Astrocyte of the cerebellum (primary cell): ENCODE data around the gene PTTG1.
A peak's percentile ranks its signal among the peaks of the same experiment; 100 is the strongest.
"Not testable (repeated sequence)": the region's sequence is repeated elsewhere in the genome, so short reads cannot be mapped to it uniquely, and the experiment has no call there.

Experiments used
- DNase-seq: peaks from one replicate; pipeline ENCODE4 v3.0.0-alpha.2; 2011; ENCODE audit warnings: low read depth
- H3K4me3 ChIP-seq: 2 replicates; pipeline ENCODE4 v1.5.1; 2011; ENCODE audit warnings: mild to moderate bottlenecking, low read depth, low read length, moderate library complexity
- in situ Hi-C: cut with HindIII; loops from 2 replicates; pipeline ENCODE4 v1.10.0; 2017; ENCODE audit warnings: low sequenced_read_pairs
- TF ChIP-seq, protein P1 (sequence below): IDR thresholded peaks from 2 replicates; pipeline ENCODE4 v1.5.1; 2012; ENCODE audit warnings: low read length, low read depth, moderate library complexity, mild to moderate bottlenecking; ENCODE audit errors: missing control alignments

PTTG1 gene

DNA sequence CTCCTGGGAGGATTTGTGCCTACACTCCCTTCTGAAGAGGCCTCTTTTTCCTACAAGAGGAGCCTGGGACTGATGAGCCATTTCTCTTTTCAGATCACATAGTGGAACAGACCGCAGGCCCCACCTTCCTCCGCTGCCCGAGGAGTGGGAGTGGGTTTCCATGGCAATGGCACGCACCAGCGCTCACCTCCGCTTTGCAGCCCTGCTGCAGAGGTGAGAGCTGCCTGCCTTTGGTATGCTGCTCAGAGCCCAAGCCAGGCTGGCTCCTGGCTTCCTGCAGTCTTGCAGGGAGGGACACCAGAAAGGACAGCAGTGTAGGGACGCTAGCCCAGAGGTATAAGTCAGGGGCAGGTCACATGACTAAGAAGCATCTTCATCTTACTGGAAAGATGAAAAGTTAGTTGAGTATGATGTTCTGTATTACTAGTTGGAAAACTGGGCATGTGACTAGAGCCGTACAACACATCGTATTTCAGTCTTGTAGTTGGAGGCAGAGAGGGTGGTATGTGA, 12.4 kb downstream of the PTTG1 start:
- in situ Hi-C loops, result no loop called here
- TF ChIP-seq, protein P1, sequence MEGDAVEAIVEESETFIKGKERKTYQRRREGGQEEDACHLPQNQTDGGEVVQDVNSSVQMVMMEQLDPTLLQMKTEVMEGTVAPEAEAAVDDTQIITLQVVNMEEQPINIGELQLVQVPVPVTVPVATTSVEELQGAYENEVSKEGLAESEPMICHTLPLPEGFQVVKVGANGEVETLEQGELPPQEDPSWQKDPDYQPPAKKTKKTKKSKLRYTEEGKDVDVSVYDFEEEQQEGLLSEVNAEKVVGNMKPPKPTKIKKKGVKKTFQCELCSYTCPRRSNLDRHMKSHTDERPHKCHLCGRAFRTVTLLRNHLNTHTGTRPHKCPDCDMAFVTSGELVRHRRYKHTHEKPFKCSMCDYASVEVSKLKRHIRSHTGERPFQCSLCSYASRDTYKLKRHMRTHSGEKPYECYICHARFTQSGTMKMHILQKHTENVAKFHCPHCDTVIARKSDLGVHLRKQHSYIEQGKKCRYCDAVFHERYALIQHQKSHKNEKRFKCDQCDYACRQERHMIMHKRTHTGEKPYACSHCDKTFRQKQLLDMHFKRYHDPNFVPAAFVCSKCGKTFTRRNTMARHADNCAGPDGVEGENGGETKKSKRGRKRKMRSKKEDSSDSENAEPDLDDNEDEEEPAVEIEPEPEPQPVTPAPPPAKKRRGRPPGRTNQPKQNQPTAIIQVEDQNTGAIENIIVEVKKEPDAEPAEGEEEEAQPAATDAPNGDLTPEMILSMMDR, result no peak
- H3K4me3 ChIP-seq, result no peak overlapping the region
- DNase-seq, result no peak

DNA sequence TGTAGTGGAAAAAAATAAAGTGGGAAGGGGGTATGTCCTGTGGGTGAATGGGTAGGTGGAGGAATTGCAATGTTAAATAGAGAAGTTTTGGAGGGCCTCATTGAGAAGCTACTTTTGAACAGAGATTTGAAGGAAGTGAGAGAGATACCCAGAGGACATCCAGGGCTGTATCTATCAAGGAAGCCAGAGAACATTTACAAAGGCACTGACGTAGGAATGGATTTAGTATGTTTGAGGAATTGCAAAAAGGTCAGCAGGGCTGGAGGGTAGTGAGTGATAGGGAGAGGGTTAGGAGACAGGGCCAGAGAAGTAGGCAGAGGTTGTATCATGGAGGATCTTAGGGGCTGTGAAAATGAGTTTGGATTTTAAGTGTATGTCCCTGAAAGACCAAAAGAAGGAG, 13.9 kb downstream of the PTTG1 start:
- H3K4me3 ChIP-seq, result no peak overlapping the region
- in situ Hi-C loops, result no loop called here
- DNase-seq, result no peak
- TF ChIP-seq, protein P1, result no peak

DNA sequence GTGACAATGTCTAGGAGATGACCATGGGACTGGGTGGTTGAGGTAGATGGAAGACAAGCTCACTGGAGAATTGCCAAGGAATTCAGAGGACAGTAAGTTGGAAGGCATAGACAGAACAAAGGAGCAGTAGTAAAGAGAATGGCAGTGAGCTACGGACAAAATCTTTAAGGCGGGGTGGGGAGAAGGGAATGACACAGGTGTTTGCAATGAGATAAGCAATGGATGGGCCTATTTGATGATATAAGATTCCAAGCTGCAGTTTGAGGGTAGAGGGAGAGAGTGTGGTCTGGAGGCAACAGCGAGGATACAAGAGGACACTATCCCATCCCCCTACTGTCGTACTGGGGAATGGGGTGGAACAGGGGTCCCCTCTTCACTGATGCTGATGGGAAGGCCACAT, 14.4 kb downstream of the PTTG1 start:
- TF ChIP-seq, protein P1, result no peak
- in situ Hi-C loops, result no loop called here
- DNase-seq, result no peak
- H3K4me3 ChIP-seq, result no peak overlapping the region

DNA sequence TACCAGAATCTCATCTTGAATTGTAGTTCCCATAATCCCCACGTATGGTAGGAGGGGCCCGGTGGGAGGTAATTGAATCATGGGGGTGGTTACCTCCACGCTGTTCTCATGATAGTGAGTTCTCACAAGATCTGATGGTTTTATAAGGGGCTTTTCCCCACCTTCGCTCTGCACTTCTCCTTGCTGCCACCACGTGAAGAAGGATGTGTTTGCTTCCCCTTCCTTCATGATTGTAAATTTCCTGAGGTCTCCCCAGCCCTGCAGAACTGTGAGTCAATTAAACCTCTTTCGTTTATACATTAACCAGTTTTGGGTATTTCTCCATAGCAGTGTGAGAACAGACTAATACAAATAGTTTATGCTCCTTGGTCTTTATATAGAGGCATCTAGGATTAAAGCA, 15.0 kb downstream of the PTTG1 start:
- in situ Hi-C loops, H3K4me3 ChIP-seq, DNase-seq: not testable (repeated sequence)

DNA sequence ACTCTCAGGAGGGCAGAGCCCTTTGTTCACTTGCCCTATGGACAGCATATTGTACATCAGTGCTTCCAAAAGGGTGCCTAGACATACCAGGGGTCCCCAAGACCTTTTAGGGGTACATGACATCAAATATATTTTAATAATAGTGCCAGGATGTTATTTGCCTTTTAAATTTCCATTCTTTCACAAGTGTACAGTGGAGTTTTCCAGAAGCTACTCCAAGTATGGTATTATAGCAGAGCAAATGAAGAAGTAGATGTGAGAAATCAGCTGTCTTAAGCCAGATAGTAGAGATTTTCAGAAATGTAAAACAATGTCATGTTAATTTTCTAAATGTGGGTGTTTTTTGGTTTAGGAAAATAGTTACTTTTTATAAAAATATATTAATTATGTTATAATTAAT, 15.6 kb downstream of the PTTG1 start:
- in situ Hi-C loops, result no loop called here
- TF ChIP-seq, protein P1, result no peak
- H3K4me3 ChIP-seq, result no peak overlapping the region
- DNase-seq, result no peak

DNA sequence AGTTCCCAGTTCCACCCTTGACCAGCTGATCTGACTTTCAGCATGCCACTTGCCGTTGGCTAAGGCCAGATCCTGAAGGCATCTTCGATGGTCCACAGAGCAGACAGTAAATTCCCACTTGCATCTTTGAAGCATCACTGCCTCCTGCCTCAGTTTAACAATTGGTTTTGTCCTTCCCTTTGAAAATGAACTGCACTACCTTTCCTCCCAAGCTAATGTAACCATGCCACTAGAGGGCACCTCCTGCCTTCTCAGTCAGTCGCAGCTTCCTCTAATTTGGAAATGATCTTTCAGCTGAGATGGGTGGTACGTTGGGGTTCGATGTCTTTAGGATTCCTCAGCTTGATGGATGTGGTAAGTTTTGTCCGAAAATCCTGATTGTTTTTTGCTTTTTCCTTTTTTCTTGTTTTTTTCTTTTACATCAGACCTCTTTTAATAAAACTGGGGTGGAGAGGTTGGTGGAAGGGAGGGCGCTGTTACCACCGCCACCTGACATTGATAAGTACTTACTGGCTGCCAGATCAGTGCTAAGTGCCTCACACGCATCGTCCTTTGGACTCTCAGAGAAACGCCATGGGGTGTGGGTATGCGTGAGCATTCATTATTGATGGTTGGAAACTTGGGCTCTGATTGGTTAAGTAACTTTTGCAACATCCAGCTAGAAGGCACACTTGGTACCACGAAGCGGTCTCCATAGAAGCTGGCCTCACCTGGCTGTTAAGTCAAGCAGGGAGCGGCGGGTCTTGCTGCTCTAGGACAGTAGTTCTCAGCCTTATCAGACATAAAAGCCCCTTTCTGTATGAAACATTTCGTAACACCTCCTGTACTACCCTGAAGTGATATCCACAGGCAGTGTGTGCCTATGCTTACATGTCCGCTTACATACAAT, 16.9 kb downstream of the PTTG1 start:
- TF ChIP-seq, protein P1, result peak; percentile 92
- in situ Hi-C loops, result no loop called here
- peak overlapping the region; percentile 40 for H3K4me3 ChIP-seq
- DNase-seq, result peak; percentile 38

DNA sequence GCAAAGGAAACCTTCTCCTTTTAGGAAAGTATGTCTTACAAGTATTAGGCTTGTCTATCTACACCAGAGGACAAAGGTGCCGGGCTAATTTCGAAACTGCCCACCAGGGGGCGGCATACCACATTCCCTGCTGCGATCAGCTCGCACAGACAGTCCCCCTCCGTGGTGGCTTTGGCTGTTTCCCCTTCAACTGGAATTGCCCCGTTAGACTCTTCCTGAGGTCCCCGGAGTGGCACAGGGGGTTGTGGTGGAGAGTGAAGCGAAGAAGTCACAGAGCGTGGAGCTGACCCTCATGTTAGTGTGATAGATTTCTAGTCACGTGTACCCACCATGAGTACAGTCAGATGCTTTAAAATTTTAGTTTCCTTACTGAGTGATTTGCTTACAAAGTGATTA, 17.5 kb downstream of the PTTG1 start:
- DNase-seq, result peak; percentile 47
- in situ Hi-C loops, result no loop called here
- TF ChIP-seq, protein P1, result peak; percentile 89

More for the DNA sequence above, 17.5 kb downstream of the PTTG1 start:
- H3K4me3 ChIP-seq, result peak overlapping the region; percentile 40
